Renal cortex interstitium (tissue), 11 donors: ENCODE results near the gene VKORC1. TPM values are rescaled to one million over a fixed set of nuclear protein-coding genes. Genes with fewer than 3 reads are reported as not detected.
"Not testable (repeated sequence)": the region's sequence is repeated elsewhere in the genome, so short reads cannot be mapped to it uniquely, and the experiment has no call there.

Experiments used
- DNase-seq, 11 donors: peaks; one replicate each; pipeline ENCODE4 v3.0.0-alpha.2; 2013; ENCODE audit warnings: low read depth in 9 of 11, low spot score in 4 of 11; ENCODE audit errors: extremely low read depth in 1 of 11
- polyA plus RNA-seq, 3 donors: library from polyadenylated mRNA; unstranded; fragments of 120-200 nt; gene quantifications; one replicate each; pipeline ENCODE4 v1.2.1, GENCODE V29; 2013; ENCODE audit not compliant: insufficient read length in 3 of 3

The VKORC1 gene
- polyA plus RNA-seq, 3 donors: 63.3 to 80.3 (median 73.5) TPM

GRCh38 chr16:31113121-31114120 is 18.8 kb upstream of the VKORC1 start:
- no peak for DNase-seq

GRCh38 chr16:31112711-31113110 is 18.1 kb upstream of the VKORC1 start:
- DNase-seq: no peak

- DNase-seq: no peak
Measured at GRCh38 chr16:31111881-31112466, 17.4 kb upstream of the VKORC1 start.

GRCh38 chr16:31110106-31111034 is 15.8 kb upstream of the VKORC1 start:
- no peak for DNase-seq

GRCh38 chr16:31109622-31110021 is 15.0 kb upstream of the VKORC1 start:
- DNase-seq: no peak

- no peak for DNase-seq
Measured at GRCh38 chr16:31108794-31109558, 14.4 kb upstream of the VKORC1 start.

- peak in 3 of 11 donors; percentile 49 to 63 (median 58) for DNase-seq
Measured at GRCh38 chr16:31108035-31108793, 13.6 kb upstream of the VKORC1 start, which contains the start of gene BCKDK. TSS of gene BCKDK (plus strand) at chr16:31108386. CDS start at chr16:31109224, 838 bp downstream.

GRCh38 chr16:31107465-31107867 is 12.9 kb upstream of the VKORC1 start:
- no peak for DNase-seq

GRCh38 chr16:31106509-31107464 is 12.2 kb upstream of the VKORC1 start:
- DNase-seq: no peak

- peak in 1 of 11 donors; percentile 48 for DNase-seq
Measured at GRCh38 chr16:31105677-31106213, 11.1 kb upstream of the VKORC1 start.

- DNase-seq: not testable (repeated sequence)
Measured at GRCh38 chr16:31100876-31101641, 6.5 kb upstream of the VKORC1 start.

- DNase-seq: no peak
Measured at GRCh38 chr16:31099860-31100638, 5.5 kb upstream of the VKORC1 start.

- DNase-seq: no peak
Measured at GRCh38 chr16:31094088-31094423, 541 bp downstream of the VKORC1 start.

- no peak for DNase-seq
Measured at GRCh38 chr16:31093132-31093703, 1.4 kb downstream of the VKORC1 start.

GRCh38 chr16:31092330-31092729 is 2.3 kb downstream of the VKORC1 start:
- DNase-seq: no peak
